GM21576 (cell line): ENCODE measurements around the gene VAPB.
A peak's percentile ranks its signal among the peaks of the same experiment; 100 is the strongest.

Experiments used
- ATAC-seq: cut with Tn5 transposase; IDR thresholded peaks from one replicate; pipeline ENCODE4 v1.9.1; 2021; ENCODE audit warnings: mild to moderate bottlenecking, moderate library complexity; ENCODE audit not compliant: unreplicated experiment

The VAPB gene

DNA sequence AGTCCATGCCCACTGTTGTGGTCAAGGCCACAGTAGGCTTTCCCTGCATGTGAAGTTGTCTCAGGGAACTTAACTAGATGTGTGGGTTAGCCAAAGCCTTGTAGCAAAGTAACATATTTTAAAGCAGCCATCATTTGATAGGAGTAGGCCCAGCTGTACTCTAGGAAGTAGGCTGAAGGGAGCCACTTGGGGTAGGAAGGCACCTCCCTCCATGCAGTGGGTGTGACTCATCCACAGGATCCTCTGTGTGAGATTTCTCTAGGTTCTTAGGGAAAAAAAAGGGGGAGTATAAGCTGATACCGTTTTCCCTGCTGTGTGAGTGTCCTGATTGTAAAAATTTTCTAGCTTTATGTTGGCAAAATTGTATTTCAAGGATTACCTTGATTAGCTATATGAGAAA is 44.7 kb downstream of the VAPB start:
- no peak for ATAC-seq

DNA sequence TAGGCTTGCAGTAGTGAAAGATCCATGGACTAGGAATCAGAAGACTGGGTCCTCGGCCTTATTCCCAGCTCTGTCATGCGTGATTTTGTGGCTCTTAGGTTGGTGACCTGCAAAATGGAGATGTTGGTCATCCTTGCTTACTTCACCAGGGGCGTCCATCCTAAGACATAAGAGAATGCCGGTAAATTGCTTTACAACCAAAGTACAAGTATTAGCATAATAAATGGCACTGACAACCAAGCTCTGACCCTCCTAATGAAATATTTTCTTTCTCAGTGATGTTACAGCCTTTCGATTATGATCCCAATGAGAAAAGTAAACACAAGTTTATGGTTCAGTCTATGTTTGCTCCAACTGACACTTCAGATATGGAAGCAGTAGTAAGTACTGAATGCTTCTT is 45.3 kb downstream of the VAPB start:
- ATAC-seq = no peak

DNA sequence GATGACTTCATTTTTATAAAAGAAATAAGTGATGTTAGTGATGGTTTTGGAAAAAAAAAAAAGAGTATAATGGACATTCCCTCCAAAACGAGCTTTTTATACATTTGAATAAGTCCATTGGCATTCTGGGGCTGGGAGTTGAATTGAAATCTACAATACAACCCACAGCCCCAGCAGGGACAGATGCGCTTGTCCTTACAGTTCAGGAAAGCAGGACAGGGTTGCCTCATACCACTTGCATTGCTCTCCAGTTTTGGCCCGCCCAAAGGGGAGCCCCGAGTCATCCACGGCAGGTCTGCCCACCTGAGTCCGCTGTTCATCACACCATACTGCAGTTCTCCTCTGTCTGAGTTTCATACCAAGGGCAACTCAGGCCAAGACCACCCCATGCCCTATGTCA is 46.2 kb downstream of the VAPB start:
- ATAC-seq = no peak

DNA sequence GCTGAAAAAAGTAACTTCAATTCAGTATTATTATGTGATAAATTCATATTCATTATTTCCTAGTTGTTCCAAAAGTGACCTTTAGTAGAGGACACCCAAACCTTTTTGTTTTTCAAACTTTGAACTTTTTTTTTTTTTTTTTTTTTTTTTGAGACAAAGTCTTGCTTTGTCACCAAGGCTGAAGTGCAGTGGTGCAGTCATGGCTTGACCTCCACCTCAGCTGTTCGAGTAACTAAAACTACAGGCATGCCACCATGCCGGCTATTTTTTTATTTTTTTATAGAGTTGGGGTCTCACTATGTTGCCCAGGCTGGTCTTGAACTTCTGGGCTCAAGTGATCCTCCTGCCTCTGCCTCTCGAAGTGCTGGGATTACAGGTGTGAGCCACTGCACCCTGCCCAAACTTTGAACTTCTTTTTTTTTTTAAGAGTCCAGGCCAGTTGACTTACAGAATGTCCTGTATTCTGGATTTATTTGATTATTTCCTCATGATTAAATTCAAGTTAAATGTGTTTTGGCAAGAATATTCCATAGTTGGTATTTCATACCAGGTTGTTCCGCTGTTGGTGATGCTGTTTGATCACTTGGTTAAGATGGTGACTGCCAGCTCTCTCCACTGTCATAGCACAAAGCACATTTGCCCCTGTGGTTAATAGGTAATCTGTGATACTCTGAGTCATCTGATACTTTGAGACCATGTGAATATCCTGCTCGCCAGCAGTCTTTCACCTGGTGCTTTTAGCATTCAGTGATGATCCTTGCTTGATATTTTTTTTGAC is 48.0 kb downstream of the VAPB start:
- no peak for ATAC-seq

DNA sequence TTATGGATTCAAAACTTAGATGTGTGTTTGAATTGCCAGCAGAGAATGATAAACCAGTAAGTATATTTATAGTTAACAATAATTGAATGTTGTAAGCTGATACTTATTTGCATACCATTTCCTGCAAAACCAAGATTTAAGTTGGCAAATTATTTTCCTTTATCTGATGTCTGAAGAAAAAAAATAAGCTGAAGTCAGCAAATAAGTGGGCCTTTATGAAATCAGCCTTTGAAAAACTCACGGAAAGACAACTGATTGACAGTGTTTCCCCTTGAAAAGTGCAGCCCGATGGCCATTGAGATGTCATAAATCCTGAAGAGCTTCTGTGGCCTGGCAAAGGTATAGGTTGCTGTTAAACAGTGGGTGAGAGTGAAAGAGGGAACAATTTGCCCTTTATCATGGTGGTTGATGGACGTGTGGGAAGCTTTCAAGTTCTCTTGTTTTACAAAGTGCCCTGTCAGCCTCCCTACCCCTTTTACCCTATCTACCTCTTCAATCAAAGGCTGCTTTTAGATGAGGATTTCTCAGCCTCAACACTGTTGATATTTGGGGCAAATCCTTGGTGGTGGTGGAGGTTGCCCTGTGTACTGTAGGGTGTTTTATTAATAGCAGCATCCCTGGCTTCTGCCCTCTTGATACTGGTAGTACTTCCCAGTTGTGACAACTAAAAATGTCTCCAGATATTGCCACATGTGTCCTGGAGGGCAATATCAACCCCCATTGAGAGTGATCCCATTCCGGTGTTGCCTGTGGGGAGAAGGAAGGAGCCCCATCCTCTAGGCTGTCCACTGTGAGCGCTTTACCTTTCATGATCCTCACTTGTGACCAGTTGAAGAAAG is 50.2 kb downstream of the VAPB start:
- no peak for ATAC-seq

DNA sequence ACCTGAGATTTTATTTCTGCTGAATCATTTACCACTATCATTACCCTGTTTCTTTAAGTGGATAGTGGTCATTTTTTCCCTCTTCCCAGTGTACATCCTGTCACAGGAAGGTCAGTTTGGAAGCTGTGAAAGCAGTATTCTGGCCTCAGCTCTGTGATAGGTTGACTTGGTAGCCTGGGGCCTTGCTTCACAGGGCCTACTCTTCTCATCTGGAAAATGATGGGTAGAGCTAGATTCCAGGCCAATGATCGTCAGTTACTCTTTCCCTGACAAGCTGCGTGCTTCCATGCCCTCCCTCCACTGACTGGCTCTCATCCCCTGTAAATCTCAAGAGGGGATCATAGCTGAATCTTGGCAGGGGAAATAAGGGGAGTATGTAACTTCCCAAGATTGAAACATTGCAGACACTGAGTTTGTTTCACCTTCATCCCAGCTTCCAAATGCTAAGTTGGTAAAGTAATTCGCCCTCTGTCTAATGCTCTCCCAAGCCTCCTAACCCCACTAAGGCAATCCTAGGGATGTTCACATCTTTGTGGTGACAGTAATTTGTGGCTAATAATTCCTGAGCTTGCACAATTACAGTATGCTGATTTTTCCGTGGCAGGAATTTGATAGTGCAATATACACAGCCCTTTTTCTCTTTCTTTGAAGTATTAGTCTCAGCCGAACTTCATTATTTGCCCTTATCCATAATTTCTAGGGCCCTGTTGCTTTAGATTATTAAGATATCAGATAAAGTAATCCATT is 51.2 kb downstream of the VAPB start:
- no peak for ATAC-seq

DNA sequence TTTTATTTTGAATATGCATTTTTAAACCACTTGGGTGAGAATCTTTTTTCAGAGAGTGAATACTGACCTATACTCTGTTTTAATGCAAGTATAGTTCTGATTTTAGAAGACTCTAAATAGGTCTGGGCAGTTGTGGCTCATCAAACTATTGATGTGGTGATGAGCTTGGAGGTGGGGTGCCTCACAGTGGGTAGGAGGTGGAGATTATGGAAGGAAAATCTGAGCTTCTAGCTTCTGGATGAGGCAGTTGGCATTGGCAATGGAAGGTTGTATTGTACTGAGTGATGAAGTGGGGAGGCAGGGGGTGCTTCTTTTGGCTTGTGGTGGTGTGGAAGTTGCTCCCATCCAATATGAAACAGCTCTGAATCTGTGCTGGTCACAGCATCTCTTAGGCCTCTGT is 52.7 kb downstream of the VAPB start:
- ATAC-seq = no peak

DNA sequence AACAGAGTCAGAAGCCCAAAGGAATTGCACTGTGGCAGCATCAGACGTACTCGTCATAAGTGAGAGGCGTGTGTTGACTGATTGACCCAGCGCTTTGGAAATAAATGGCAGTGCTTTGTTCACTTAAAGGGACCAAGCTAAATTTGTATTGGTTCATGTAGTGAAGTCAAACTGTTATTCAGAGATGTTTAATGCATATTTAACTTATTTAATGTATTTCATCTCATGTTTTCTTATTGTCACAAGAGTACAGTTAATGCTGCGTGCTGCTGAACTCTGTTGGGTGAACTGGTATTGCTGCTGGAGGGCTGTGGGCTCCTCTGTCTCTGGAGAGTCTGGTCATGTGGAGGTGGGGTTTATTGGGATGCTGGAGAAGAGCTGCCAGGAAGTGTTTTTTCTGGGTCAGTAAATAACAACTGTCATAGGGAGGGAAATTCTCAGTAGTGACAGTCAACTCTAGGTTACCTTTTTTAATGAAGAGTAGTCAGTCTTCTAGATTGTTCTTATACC is 55.8 kb downstream of the VAPB start:
- no peak for ATAC-seq

DNA sequence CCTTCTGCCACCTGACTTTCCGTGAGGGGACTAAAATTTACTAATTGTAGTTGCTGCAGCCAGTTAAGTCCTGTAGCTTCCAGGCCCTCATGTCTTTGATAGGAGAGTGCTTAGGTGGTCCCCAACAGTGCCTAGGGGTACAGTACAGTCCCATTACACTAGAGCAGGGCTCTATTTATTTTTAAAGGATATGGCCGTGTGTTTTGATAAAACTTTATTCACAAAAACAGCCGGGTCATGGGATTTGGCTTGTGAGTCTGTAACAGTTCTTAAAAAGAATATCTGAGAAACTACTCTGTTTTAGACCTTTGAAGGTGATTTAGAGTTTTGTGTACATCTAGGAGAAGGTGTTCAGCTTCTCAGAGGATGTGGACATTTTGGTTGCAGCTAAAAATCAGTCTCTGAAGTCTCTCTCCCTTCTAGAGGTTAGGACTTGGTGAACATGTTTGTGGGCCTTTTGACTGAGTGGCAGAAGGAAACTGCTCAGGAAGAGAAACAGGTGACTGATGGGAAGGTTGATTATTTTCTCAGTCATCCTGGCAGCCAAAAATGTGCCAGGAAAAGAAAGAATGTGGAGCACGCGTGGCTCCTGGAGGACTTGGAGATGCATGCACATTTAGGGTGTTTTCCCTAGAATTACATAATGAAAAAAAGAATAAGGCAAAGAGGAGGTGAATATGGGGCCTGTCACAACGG is 57.4 kb downstream of the VAPB start:
- no peak for ATAC-seq

DNA sequence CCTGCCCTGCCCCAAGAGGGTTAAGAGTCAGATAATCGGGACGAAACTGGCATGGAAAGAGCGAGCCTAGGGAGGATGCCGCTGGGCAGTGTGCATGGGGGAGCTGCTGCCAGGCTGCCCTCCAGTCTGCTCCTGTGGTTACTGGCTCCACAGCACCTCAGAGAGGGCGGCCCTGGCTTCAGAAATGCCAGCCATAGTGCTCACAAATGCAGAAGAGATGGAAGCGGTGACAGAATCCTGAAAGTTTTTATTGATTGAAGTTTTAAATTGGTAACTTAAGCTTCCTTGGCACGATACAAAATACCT is 57.9 kb downstream of the VAPB start:
- no peak for ATAC-seq

DNA sequence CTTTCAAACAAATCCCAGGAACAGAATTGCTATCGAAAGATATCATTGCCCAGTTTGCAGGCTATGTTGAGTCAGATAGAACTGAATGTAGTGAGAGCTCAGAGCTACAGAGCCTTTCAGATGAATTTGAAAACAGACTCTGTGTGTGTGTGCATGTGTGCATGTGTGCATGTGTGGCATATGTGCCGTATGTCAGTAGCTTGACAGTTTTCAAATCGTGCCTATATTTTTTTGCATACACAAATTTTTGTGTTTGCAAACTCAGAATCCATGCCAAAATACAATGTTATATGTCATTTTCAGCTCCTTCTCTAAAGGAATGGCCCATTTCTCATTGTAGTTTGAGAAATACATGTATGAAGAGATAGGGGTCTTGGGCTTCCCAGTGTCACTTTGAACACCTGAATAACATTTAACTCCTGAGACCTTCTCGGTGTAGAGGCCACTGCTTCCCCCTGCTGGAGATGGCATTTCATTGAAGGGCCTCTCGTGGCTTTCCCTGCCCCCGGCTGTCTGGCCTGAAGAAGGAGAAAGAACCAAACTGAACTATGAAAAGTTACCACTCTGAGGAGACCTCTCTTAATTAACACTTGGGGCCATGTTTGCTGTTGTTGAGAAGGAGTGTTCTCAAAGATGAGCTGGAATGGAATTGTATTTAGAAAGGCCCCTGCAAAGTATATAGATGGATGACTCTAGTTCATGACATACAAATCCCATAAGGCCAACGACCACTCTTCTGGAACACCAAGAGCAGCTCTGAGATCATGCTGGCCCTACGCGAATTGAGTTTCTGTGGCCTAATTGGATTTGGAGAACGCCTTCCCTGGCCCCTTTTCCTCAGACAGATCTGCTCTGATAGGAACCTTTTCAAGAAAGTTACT is 58.7 kb downstream of the VAPB start:
- peak; percentile 48 for ATAC-seq

DNA sequence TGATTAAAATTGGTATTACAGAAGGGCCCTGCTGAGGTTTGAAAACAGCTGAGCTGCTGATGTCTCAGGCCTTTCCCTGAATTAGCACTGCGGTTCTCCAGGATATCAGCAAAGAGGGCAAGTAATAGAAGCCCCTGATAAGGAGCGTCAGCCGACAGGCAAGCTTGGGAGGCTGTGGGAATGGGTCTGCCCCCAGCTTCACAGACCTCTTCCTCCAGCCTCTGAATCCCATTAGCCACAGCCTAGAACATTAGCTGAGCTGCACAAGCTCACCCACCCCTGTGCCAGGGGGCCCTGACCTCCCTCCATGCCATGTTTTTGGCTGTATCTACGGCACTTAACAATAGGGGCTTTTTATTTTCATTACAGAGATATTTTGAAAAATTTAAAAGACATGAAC is 59.9 kb downstream of the VAPB start:
- no peak for ATAC-seq

DNA sequence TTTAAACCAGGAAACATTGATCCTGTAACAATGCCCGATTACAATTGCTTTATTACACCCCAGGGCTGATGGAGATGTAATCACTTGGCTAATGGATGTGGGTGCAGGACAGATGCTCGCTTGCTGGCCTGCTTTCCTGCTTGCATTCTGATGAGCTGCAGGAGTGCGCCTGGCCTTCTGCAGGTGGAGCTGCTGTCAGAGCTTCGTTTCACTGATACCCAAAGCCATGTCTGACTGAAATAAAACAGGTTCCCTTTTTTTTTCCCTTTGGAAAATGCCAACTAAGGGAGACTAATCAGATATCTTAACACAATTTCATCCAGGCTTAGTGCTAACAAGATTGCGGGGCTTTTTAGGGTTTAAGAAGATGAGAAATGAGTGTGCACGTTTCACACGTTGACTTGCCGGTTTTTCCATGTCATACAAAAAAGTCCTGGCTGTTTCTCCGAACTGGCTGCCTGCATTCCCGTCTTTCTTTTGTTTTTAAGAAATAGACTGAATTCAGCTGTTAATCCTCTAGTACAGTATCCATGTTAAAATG is 60.7 kb downstream of the VAPB start:
- no peak for ATAC-seq

DNA sequence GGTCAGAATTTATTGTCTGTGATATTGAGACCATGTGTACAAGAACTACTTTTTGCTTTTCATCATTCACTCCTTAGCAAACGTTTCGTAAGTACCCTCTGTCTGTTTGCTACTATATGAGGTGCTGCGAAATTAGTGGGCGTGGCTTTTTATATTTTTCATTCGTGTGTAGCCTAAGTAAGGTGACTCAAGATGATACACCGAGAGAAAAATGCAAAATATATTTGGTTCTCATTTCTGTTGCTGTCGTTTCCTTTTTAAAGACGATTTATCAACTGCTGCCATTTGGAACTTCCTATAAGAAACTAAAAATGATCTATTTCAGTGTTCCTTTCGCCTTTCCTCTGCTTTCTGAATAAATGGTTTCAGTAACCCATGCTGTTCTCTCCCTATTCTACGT is 61.2 kb downstream of the VAPB start:
- peak; percentile 48 for ATAC-seq

DNA sequence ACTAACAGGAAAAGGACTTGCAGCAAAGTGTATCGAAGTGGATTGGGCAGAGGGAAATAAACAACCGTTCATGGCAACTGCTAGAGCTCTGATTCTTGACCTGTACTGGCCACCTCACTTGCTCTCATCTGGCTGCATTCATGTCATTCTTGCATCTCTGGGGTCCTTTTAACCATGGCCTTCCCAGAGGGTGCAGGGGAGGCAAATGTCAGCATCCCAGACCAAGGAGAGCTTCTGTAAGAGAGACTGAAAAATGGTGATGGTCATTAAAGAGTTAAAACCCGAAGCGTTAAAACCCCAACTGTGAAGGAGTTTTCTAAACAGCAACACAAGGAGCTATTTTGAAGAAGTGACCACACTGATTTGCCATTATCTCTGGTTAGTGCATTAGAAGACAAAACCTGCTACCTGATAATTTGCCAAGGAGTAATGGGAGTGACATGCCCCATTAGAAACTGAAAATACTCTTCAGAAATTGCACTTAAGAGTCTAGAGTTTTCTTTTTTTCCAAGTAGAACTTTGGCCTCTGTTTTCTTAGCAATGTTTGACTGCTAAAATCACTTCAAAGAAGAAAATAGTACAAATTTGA is 63.7 kb downstream of the VAPB start:
- no peak for ATAC-seq

DNA sequence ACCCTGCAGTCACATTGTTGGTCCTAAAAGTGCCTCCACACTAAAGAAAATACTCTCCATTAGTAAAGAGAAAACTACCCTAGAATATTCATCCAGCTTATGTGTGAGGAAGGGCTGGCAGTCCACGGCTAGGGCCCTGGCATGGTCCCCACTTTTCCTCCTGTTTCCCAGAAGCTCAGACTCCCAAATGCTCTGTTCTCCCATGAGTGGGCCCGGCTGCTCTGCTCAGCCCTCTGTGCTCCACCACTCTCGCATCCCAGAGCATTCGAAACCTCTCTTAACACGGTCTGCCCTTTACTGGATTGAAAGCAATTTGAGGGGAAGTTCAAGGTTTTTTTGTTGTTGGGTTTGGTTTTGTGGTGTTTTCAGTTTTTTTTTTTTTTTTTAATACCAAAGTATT is 64.4 kb downstream of the VAPB start:
- ATAC-seq = no peak

DNA sequence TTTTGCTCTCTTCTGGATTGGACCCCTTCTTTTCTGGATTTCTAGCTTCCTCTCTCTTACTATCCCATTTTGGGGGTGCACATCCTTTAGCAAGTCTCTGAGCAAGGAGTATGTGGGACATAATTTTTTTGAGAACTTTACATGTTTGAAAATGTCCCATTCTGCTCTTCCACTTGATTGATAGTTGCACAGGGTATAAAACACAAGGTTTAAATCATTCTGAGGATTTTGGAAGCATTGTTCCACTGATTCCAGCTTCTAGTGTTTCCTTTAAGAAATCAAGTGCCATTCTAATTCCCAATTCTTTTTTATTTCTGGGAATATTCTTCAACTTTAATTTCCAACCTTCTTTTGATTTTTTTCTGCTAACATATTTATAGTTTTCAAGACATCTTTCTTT is 65.4 kb downstream of the VAPB start:
- no peak for ATAC-seq

DNA sequence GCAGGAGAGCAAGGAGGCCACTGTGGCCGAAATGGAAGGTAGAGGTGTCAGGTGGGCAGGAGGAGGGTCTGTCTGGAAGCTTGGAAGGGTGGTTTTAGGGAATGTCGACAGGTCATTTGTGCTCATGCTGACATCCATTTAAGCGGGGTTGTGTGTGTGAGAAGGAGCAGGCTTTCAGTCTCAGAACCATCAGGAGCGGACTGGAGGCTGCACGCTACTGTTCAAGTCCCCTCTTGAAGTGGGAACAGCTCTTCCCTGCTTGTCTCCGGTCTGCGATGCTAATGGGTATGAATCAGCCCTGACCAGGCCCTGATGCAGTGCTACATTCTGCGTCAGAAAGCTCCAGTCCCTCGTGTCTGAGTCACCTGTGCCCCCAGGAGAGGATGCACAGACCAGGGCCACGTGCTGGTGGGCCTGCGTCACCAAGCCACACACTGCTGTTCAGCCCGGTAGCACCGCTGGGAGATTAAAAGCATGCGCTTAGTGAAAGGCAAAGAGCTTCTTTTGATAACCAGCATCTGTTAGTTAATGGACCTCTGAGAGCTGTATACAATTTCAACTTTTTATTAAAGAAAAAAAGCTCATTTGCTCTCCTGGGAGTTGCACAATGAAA is 68.2 kb downstream of the VAPB start:
- ATAC-seq = no peak
